Endothelial cell of umbilical vein (primary cell): ENCODE measurements around the gene CNKSR3. TPM values are rescaled to one million over a fixed set of nuclear protein-coding genes. Genes with fewer than 3 reads are reported as not detected.

ENCODE experiments used
- BruUV-seq: library from RNA; stranded (reverse); fragments of 400-500 nt; replicated peaks from 2 replicates; lab custom pipeline; 2021; lab: Mats Ljungman, UMichigan
- CTCF ChIA-PET: fragments of 300-600, 350-600 bp; sonication (Branson Sonifier 250); formaldehyde crosslinking; loops from one replicate; lab custom pipeline; 2021; ENCODE audit warnings: antibody characterized with exemption, inconsistent platforms; lab: Charles Lee
- POLR2A ChIA-PET: fragments of 300-600, 350-600 bp; sonication (Branson Sonifier 250); formaldehyde crosslinking; loops from one replicate; lab custom pipeline; 2021; ENCODE audit warnings: antibody characterized with exemption, inconsistent platforms; lab: Charles Lee
- DNase-seq: peaks from one replicate; pipeline ENCODE4 v3.0.0-alpha.2; 2011; ENCODE audit warnings: low read depth, low spot score
- FAIRE-seq: peaks from 2 replicates; lab custom pipeline; 2011; peaks lifted over from hg19 to GRCh38; lab: Jason Lieb, UNC
- H2AFZ ChIP-seq: 2 replicates; pipeline ENCODE4 v1.6.0; 2012; ENCODE audit warnings: low read depth, low read length, control low read depth, inconsistent platforms
- H3K27ac ChIP-seq: 2 replicates; pipeline ENCODE4 v1.5.1; 2011; ENCODE audit warnings: low read depth, mild to moderate bottlenecking, control low read depth, low read length, moderate library complexity; ENCODE audit not compliant: insufficient read depth
- H3K27me3 ChIP-seq, 2 experiments: 2 replicates each; pipeline versions ENCODE4 v1.6.0 to v1.6.1; 2011; ENCODE audit warnings: low read length in 2 of 2, mixed read lengths in 1 of 2; ENCODE audit not compliant: control insufficient read depth in 2 of 2, insufficient read depth in 2 of 2
- H3K36me3 ChIP-seq, 2 experiments: 2 replicates in 1 of 2; 3 replicates in 1 of 2; pipeline ENCODE4 v1.5.1; 2011; ENCODE audit warnings: low read length in 2 of 2, mild to moderate bottlenecking in 1 of 2, moderate library complexity in 1 of 2; ENCODE audit not compliant: control insufficient read depth in 2 of 2, insufficient read depth in 2 of 2; ENCODE audit errors: extremely low read depth in 1 of 2
- H3K4me1 ChIP-seq: 3 replicates; pipeline ENCODE4 v1.5.1; 2011; ENCODE audit warnings: mild to moderate bottlenecking, low read length; ENCODE audit not compliant: control insufficient read depth, insufficient read depth; ENCODE audit errors: extremely low read depth
- H3K4me2 ChIP-seq: 2 replicates; pipeline ENCODE4 v1.6.1; 2011; ENCODE audit warnings: low read length, control low read depth, mixed read lengths; ENCODE audit not compliant: insufficient read depth
- H3K4me3 ChIP-seq, 3 experiments: fragments of 200-600 bp in 1 of 3; sonication (generic), shearing (Covaris generic) in 1 of 3; replicated peaks in 1 of 3; 2 replicates each; pipeline ENCODE4 v1.5.1; 2011 to 2016; ENCODE audit warnings: control low read depth in 3 of 3, low read length in 3 of 3, mild to moderate bottlenecking in 2 of 3, inconsistent platforms in 1 of 3, low read depth in 1 of 3, moderate library complexity in 1 of 3; ENCODE audit not compliant: insufficient read depth in 1 of 3
- H3K79me2 ChIP-seq: 2 replicates; pipeline ENCODE4 v1.6.0; 2012; ENCODE audit warnings: low read length, inconsistent platforms; ENCODE audit not compliant: control insufficient read depth, insufficient read depth
- H3K9ac ChIP-seq: replicated peaks from 2 replicates; pipeline ENCODE3; 2011; ENCODE audit warnings: low read length, control low read depth; ENCODE audit not compliant: insufficient read depth; ENCODE audit errors: extremely low read depth
- H3K9me1 ChIP-seq: replicated peaks from 3 replicates; pipeline ENCODE4 v1.6.0; 2011; ENCODE audit warnings: mild to moderate bottlenecking, low read length; ENCODE audit not compliant: control insufficient read depth, insufficient read depth; ENCODE audit errors: extremely low read depth
- H3K9me3 ChIP-seq: replicated peaks from 2 replicates; pipeline ENCODE4 v1.5.1; 2012; ENCODE audit warnings: low read length, inconsistent platforms; ENCODE audit not compliant: control insufficient read depth, insufficient read depth
- H4K20me1 ChIP-seq: replicated peaks from 2 replicates; pipeline ENCODE3; 2011; ENCODE audit warnings: mild to moderate bottlenecking, low read length; ENCODE audit not compliant: control insufficient read depth, insufficient read depth; ENCODE audit errors: extremely low read depth
- CTCF ChIP-seq, 2 donors: IDR thresholded peaks; 1 replicate in 1 of 2; 2 replicates in 1 of 2; pipeline ENCODE4 v1.5.1; 2011; ENCODE audit warnings: low read length in 2 of 2, mild to moderate bottlenecking in 2 of 2, moderate library complexity in 2 of 2, control low read depth in 1 of 2, inconsistent platforms in 1 of 2, low read depth in 1 of 2; ENCODE audit not compliant: insufficient read depth in 1 of 2; ENCODE audit errors: extremely low read depth in 1 of 2
- EZH2 ChIP-seq: IDR thresholded peaks from 2 replicates; pipeline ENCODE4 v1.6.1; 2012; ENCODE audit warnings: borderline replicate concordance, low read depth, mild to moderate bottlenecking, moderate library complexity, low read length, inconsistent platforms; ENCODE audit not compliant: severe bottlenecking
- FOS ChIP-seq: IDR thresholded peaks from 2 replicates; pipeline ENCODE4 v1.6.1; 2011; ENCODE audit warnings: mild to moderate bottlenecking, low read length, moderate library complexity, borderline replicate concordance; ENCODE audit not compliant: insufficient read depth
- GATA2 ChIP-seq: IDR thresholded peaks from 2 replicates; pipeline ENCODE4 v1.7.0; 2011; ENCODE audit warnings: low read depth, mild to moderate bottlenecking, moderate library complexity, mixed read lengths, low read length; ENCODE audit not compliant: insufficient read length, insufficient read depth
- JUN ChIP-seq: IDR thresholded peaks from 2 replicates; pipeline ENCODE4 v1.6.1; 2011; ENCODE audit warnings: borderline replicate concordance, low read depth; ENCODE audit not compliant: insufficient read length, insufficient read depth
- MYC ChIP-seq: IDR thresholded peaks from one replicate; pipeline ENCODE4 v1.6.1; 2011; ENCODE audit warnings: mild to moderate bottlenecking, low read depth, low read length
- POLR2A ChIP-seq: IDR thresholded peaks from 2 replicates; pipeline ENCODE4 v1.6.1; 2012; ENCODE audit warnings: low read depth, mild to moderate bottlenecking, control low read depth, low read length
- POLR2AphosphoS5 ChIP-seq: IDR thresholded peaks from 2 replicates; pipeline ENCODE4 v1.6.1; 2012; ENCODE audit warnings: low read depth, mild to moderate bottlenecking, control low read depth, low read length, moderate library complexity; ENCODE audit not compliant: insufficient read depth
- dilution Hi-C: fragments of 300-500 bp; cut with MboI; formaldehyde crosslinking; loops from one replicate; pipeline ENCODE4 v1.15.0; 2019; ENCODE audit warnings: low sequenced_read_pairs; ENCODE audit not compliant: extremely low pct_ligation_motif_present
- intact Hi-C: fragments of 100-400 bp; cut with micrococcal nuclease; formaldehyde crosslinking; loops from one replicate; pipeline ENCODE4 v1.10.0; 2022
- polyA plus RNA-seq, 4 experiments: library from polyadenylated mRNA; depleted of rRNA in 3 of 4; stranded (reverse) in 3 of 4; unstranded in 1 of 4; fragments of >200 nt; gene quantifications; 2 replicates each; pipeline versions ENCODE4 v1.2.1 to v1.2.3, GENCODE V29; 2011 to 2012; ENCODE audit warnings: missing spikeins in 1 of 4
- total RNA-seq: library from RNA; stranded (reverse); gene quantifications from 2 replicates; pipeline ENCODE4 v1.2.3, GENCODE V29; 2021
- TF ChIP-seq, protein P1 (sequence below): IDR thresholded peaks from 2 replicates; pipeline ENCODE4 v1.6.1; 2011; ENCODE audit not compliant: insufficient read depth, insufficient read length

Gene CNKSR3
- total and polyA plus RNA-seq, 2 donors (not counting 3 experiments of a cell fraction or from before 2014, with no cell fraction given), result 2.3 to 15.6 TPM

- Histone ChIP-seq H3K36me3 (no peaks in the 10 kb centered on the region), H3K27me3 (no peaks in the 10 kb centered on the region), H3K27ac (no peak overlapping the region), H3K4me1 (no peaks in the 10 kb centered on the region), H3K4me2 (no peak overlapping the region), H2AFZ (no peak overlapping the region), H3K79me2 (no peaks in the 10 kb centered on the region), H3K9me3 (no peaks in the 10 kb centered on the region), H4K20me1 (no peaks in the 10 kb centered on the region), H3K4me3 (no peak overlapping the region), H3K9me1 (no peaks in the 10 kb centered on the region), H3K9ac (no peak overlapping the region)
- dilution Hi-C loops, result no loop called here
- FAIRE-seq (no peak), DNase-seq (no peak)
- ChIA-PET CTCF (no interaction called here), POLR2A (no interaction called here)
- no TSS peak for BruUV-seq
- no peak for TF ChIP-seq EZH2
- no peak for TF ChIP-seq CTCF (IDR thresholded peaks at IDR 0.05; ENCODE audit: extremely low read depth in 1 of 2, insufficient read depth in 1 of 2, low read depth in 1 of 2, low read length in 2 of 2)
- TF ChIP-seq MYC, result no peak
- TF ChIP-seq FOS, result no peak
- TF ChIP-seq POLR2AphosphoS5, result no peak
- no peak for TF ChIP-seq POLR2A
- TF ChIP-seq, protein P1, sequence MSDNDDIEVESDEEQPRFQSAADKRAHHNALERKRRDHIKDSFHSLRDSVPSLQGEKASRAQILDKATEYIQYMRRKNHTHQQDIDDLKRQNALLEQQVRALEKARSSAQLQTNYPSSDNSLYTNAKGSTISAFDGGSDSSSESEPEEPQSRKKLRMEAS, result no peak
- no peak for TF ChIP-seq JUN
- TF ChIP-seq GATA2, result no peak
- intact Hi-C loops, result loop anchor here (2.0 kb wide), 2 partner anchors 51 to 61 kb away; no protein-coding TSS in a partner anchor
Measured at GRCh38 chr6:154353626-154354025, 156.9 kb downstream of the CNKSR3 start.
